ENCODE measurements around the gene MANSC4.

Gene MANSC4

DNA sequence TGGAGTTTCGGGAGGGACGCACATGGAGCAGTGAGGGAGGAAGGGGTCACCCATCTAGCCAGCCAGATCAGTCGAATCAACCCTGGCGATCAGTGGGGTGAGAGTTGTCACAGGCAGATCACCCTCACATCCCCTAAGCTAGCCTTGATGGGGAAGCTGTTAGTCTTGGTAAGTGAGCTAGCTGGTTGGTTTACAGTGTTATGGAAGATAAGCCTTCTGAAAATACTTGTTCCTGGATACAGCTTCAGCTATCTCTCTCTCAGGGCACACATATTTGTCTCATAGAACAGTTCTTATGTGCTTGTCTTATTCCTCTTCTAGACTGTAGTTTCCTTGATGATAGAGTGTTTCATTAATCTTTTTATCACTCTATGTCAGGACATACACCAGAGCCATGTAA is 26.2 kb upstream of the MANSC4 start:
- Histone ChIP-seq H3K27me3 (ENCODE audit: insufficient read depth, low read depth) (no peaks in the 10 kb centered on the region), H3K36me3 (ENCODE audit: insufficient read depth) (no peaks in the 10 kb centered on the region), H3K9ac (no peak overlapping the region), H3K4me2 (no peak overlapping the region), H3K79me2 (ENCODE audit: insufficient read depth, low read depth) (no peaks in the 10 kb centered on the region), H3K4me3 (IDR thresholded peaks at IDR 0.05; ENCODE audit: insufficient read depth, low read depth, low read length) (no peak overlapping the region), H3K27ac (no peak overlapping the region), H2AFZ (ENCODE audit: low read depth) (no peak overlapping the region), H4K20me1 (ENCODE audit: insufficient read depth) (no peaks in the 10 kb centered on the region), H3K4me1 (ENCODE audit: low read depth, poor library complexity, severe bottlenecking) (no peaks in the 10 kb centered on the region)
- TF ChIP-seq, protein P1, sequence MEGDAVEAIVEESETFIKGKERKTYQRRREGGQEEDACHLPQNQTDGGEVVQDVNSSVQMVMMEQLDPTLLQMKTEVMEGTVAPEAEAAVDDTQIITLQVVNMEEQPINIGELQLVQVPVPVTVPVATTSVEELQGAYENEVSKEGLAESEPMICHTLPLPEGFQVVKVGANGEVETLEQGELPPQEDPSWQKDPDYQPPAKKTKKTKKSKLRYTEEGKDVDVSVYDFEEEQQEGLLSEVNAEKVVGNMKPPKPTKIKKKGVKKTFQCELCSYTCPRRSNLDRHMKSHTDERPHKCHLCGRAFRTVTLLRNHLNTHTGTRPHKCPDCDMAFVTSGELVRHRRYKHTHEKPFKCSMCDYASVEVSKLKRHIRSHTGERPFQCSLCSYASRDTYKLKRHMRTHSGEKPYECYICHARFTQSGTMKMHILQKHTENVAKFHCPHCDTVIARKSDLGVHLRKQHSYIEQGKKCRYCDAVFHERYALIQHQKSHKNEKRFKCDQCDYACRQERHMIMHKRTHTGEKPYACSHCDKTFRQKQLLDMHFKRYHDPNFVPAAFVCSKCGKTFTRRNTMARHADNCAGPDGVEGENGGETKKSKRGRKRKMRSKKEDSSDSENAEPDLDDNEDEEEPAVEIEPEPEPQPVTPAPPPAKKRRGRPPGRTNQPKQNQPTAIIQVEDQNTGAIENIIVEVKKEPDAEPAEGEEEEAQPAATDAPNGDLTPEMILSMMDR (conservative IDR thresholded peaks at IDR 0.05; ENCODE audit: low read depth, low read length), result no peak

DNA sequence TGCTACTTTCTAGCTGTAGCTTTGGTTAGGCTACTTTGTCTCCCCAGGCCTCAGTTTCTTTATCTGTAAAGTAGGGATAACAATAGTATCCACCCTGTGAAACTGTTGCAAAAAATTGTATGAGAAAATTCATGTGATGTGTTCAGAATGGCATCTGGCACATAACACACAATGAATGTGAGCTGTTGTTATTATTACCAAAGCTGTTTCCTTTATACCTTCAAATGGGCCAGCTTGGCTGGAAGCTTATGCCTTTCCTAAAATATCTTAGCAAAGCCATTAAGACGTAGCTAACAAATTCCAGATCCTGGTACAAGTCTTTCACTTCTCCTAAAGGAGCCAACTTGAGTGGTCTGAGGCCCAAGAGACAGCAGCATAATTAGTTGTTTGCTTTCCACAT is 25.2 kb upstream of the MANSC4 start:
- Histone ChIP-seq H3K27ac (no peak overlapping the region), H3K79me2 (ENCODE audit: insufficient read depth, low read depth) (no peaks in the 10 kb centered on the region), H3K36me3 (ENCODE audit: insufficient read depth) (no peaks in the 10 kb centered on the region), H3K4me3 (IDR thresholded peaks at IDR 0.05; ENCODE audit: insufficient read depth, low read depth, low read length) (no peak overlapping the region), H3K27me3 (ENCODE audit: insufficient read depth, low read depth) (no peaks in the 10 kb centered on the region), H4K20me1 (ENCODE audit: insufficient read depth) (no peaks in the 10 kb centered on the region), H3K4me2 (no peak overlapping the region), H3K9ac (no peak overlapping the region), H2AFZ (ENCODE audit: low read depth) (no peak overlapping the region), H3K4me1 (ENCODE audit: low read depth, poor library complexity, severe bottlenecking) (no peaks in the 10 kb centered on the region)
- TF ChIP-seq, protein P1 (conservative IDR thresholded peaks at IDR 0.05; ENCODE audit: low read depth, low read length), result no peak

DNA sequence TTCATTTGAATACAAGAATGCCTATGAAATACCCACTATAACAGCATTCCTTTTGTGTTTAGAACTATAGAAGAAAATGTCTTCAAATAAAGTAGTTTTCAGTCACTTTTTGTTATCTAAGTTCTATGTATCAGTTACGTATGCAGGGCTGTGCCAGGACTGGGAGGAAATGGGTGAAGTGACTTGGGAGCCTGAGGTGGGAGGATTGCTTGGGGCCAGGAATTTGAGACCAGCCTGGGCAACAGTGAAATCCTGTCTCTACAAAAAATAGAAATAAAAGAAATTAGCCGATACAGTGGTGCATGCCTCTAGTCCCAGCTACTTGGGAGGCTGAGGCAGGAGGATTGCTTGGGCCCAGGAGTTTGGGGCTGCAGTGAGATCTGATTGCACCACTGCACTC is 22.9 kb upstream of the MANSC4 start:
- TF ChIP-seq, protein P1 (conservative IDR thresholded peaks at IDR 0.05; ENCODE audit: low read depth, low read length), result no peak
- H3K4me1 ChIP-seq (ENCODE audit: low read depth, poor library complexity, severe bottlenecking), result no peaks in the 10 kb centered on the region
- H3K4me2 ChIP-seq, result no peak overlapping the region
- H3K4me3 ChIP-seq (IDR thresholded peaks at IDR 0.05; ENCODE audit: insufficient read depth, low read depth, low read length), result no peak overlapping the region
- H2AFZ ChIP-seq (ENCODE audit: low read depth), result no peak overlapping the region
- no peaks in the 10 kb centered on the region for H3K79me2 ChIP-seq (ENCODE audit: insufficient read depth, low read depth)
- H4K20me1 ChIP-seq (ENCODE audit: insufficient read depth), result no peaks in the 10 kb centered on the region
- no peaks in the 10 kb centered on the region for H3K27me3 ChIP-seq (ENCODE audit: insufficient read depth, low read depth)
- H3K36me3 ChIP-seq (ENCODE audit: insufficient read depth), result no peaks in the 10 kb centered on the region
- H3K9ac ChIP-seq, result no peak overlapping the region
- no peak overlapping the region for H3K27ac ChIP-seq

DNA sequence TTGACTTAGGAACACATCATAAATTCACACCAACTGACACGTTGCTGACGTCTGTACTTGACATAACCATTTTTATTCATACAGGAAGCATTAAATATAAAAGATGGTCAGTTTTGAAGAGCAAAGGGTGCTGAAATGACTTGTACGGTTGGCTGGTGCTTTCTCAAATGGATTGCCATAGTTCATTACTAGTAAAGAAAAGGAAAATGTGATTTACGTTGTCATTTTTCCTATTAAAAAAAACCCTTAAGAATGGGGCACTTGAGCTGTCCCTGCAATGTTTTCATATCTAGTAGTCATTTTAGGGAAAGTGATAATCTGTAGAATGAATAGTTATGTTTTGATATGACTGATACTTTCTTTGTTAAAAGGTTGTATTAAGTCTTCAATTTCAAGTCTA is 22.5 kb upstream of the MANSC4 start:
- H3K27ac ChIP-seq, result no peak overlapping the region
- no peak overlapping the region for H3K4me2 ChIP-seq
- TF ChIP-seq, protein P1 (conservative IDR thresholded peaks at IDR 0.05; ENCODE audit: low read depth, low read length), result no peak
- no peak overlapping the region for H3K4me3 ChIP-seq (IDR thresholded peaks at IDR 0.05; ENCODE audit: insufficient read depth, low read depth, low read length)
- H2AFZ ChIP-seq (ENCODE audit: low read depth), result no peak overlapping the region
- no peaks in the 10 kb centered on the region for H3K36me3 ChIP-seq (ENCODE audit: insufficient read depth)
- H3K27me3 ChIP-seq (ENCODE audit: insufficient read depth, low read depth), result no peaks in the 10 kb centered on the region
- no peaks in the 10 kb centered on the region for H3K4me1 ChIP-seq (ENCODE audit: low read depth, poor library complexity, severe bottlenecking)
- H3K9ac ChIP-seq, result no peak overlapping the region
- H3K79me2 ChIP-seq (ENCODE audit: insufficient read depth, low read depth), result no peaks in the 10 kb centered on the region
- H4K20me1 ChIP-seq (ENCODE audit: insufficient read depth), result no peaks in the 10 kb centered on the region

DNA sequence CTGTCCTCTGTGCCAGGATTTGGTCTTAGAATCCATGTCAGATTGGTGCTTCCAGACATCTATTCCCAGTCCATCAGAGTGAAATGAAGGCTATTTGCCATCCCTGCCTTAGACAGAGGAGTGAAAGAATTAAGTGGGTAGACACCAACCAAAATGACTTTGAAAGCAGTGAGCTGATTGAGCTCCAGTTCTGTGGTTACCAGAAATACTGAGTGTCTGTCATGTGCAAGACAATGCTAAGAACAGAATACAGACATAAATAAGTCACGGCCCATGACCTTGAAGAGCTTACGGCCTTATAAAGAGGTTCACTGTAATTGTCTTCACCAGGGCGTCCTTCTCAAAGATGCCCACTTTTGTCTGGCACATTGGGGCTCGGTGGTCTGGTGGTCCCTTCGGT is 21.6 kb upstream of the MANSC4 start:
- Histone ChIP-seq H3K4me1 (ENCODE audit: low read depth, poor library complexity, severe bottlenecking) (no peaks in the 10 kb centered on the region), H3K79me2 (ENCODE audit: insufficient read depth, low read depth) (no peaks in the 10 kb centered on the region), H3K4me2 (no peak overlapping the region), H3K9ac (no peak overlapping the region), H3K4me3 (IDR thresholded peaks at IDR 0.05; ENCODE audit: insufficient read depth, low read depth, low read length) (no peak overlapping the region), H3K27me3 (ENCODE audit: insufficient read depth, low read depth) (no peaks in the 10 kb centered on the region), H2AFZ (ENCODE audit: low read depth) (no peak overlapping the region), H3K36me3 (ENCODE audit: insufficient read depth) (no peaks in the 10 kb centered on the region), H3K27ac (no peak overlapping the region), H4K20me1 (ENCODE audit: insufficient read depth) (no peaks in the 10 kb centered on the region)
- TF ChIP-seq, protein P1 (conservative IDR thresholded peaks at IDR 0.05; ENCODE audit: low read depth, low read length), result no peak
